HepG2 (cell line): ENCODE results near the gene B3GALT6. TPM values are rescaled to one million over a fixed set of nuclear protein-coding genes. Genes with fewer than 3 reads are reported as not detected.

ENCODE experiments used
- ELF4 ChIP-seq: sonication (generic); formaldehyde crosslinking; IDR thresholded peaks from 2 replicates; pipeline ENCODE4 v1.5.0; 2020; ENCODE audit warnings: missing genetic modification reagents, mild to moderate bottlenecking, moderate library complexity, borderline replicate concordance
- KDM2A ChIP-seq: sonication (generic); formaldehyde crosslinking; IDR thresholded peaks from 2 replicates; pipeline ENCODE4 v1.4.0; 2020; ENCODE audit warnings: low read depth, missing genetic modification reagents, borderline replicate concordance
- KDM3A ChIP-seq: IDR thresholded peaks from 2 replicates; pipeline ENCODE4 v1.6.1; 2018; ENCODE audit warnings: low read depth, missing compliant biosample characterization
- RXRB ChIP-seq: IDR thresholded peaks from 2 replicates; pipeline ENCODE4 v1.6.1; 2016; ENCODE audit warnings: borderline replicate concordance, missing genetic modification reagents, missing compliant biosample characterization
- TAF15 ChIP-seq: fragments of 200-400 bp; formaldehyde crosslinking; IDR thresholded peaks from one replicate; pipeline ENCODE4 v1.6.1; 2018; ENCODE audit warnings: mild to moderate bottlenecking, low read depth, low read length; ENCODE audit not compliant: poor library complexity, severe bottlenecking
- ZBTB49 ChIP-seq: sonication (generic); formaldehyde crosslinking; IDR thresholded peaks from 2 replicates; pipeline ENCODE4 v1.4.0; 2020; ENCODE audit warnings: missing genetic modification reagents, borderline replicate concordance
- ZKSCAN8 ChIP-seq: IDR thresholded peaks from 2 replicates; pipeline ENCODE4 v1.6.1; 2016; ENCODE audit warnings: borderline replicate concordance, missing genetic modification reagents, missing compliant biosample characterization
- ZNF484 ChIP-seq: sonication (generic); formaldehyde crosslinking; IDR thresholded peaks from 2 replicates; pipeline ENCODE4 v1.5.1; 2020; ENCODE audit warnings: mild to moderate bottlenecking, low read depth, missing genetic modification reagents, borderline replicate concordance
- ZNF563 ChIP-seq: sonication (generic); formaldehyde crosslinking; IDR thresholded peaks from 2 replicates; pipeline ENCODE4 v1.8.0; 2022; ENCODE audit warnings: mild to moderate bottlenecking, moderate library complexity, missing genetic modification reagents
- polyA plus RNA-seq, 8 experiments: library from polyadenylated mRNA; depleted of rRNA in 3 of 8; stranded (reverse) in 7 of 8; unstranded in 1 of 8; fragments of >200 nt; fragmentation: Illumina TruSeq in 4 of 8; extraction: Trizol in 4 of 8; gene quantifications; 2 replicates each; pipeline versions ENCODE4 v1.2.1 to v1.2.3, GENCODE V29; 2011 to 2016; ENCODE audit warnings: low read depth in 4 of 8, missing spikeins in 1 of 8, mixed read lengths in 1 of 8; ENCODE audit not compliant: insufficient read depth in 1 of 8
- total RNA-seq, 5 experiments: library from RNA; depleted of rRNA; stranded (reverse); fragments of >200 nt; fragmentation: Illumina TruSeq; extraction: Trizol; gene quantifications; 2 replicates each; pipeline ENCODE4 v1.2.3, GENCODE V29; 2016; ENCODE audit warnings: low read depth in 1 of 5
- TF ChIP-seq, protein P1 (sequence below), 2 experiments: IDR thresholded peaks; 2 replicates each; pipeline ENCODE4 v1.6.1; 2011 to 2012; ENCODE audit warnings: low read length in 2 of 2, borderline replicate concordance in 1 of 2, low read depth in 1 of 2, mild to moderate bottlenecking in 1 of 2, moderate library complexity in 1 of 2
- TF ChIP-seq, protein P2 (sequence below), 2 experiments: fragments of 450-650 bp in 1 of 2; sonication (generic) in 1 of 2; formaldehyde crosslinking in 1 of 2; IDR thresholded peaks; 2 replicates each; pipeline versions ENCODE4 v1.6.1 to v1.8.0; 2016 to 2022; ENCODE audit warnings: antibody characterized with exemption in 1 of 2, mild to moderate bottlenecking in 1 of 2, missing genetic modification reagents in 1 of 2

The B3GALT6 gene
- total and polyA plus RNA-seq, 2 of the 13 experiments (the other 11 are each of a cell fraction or from before 2014, with no cell fraction given), result 3.9 to 14.2 TPM

DNA sequence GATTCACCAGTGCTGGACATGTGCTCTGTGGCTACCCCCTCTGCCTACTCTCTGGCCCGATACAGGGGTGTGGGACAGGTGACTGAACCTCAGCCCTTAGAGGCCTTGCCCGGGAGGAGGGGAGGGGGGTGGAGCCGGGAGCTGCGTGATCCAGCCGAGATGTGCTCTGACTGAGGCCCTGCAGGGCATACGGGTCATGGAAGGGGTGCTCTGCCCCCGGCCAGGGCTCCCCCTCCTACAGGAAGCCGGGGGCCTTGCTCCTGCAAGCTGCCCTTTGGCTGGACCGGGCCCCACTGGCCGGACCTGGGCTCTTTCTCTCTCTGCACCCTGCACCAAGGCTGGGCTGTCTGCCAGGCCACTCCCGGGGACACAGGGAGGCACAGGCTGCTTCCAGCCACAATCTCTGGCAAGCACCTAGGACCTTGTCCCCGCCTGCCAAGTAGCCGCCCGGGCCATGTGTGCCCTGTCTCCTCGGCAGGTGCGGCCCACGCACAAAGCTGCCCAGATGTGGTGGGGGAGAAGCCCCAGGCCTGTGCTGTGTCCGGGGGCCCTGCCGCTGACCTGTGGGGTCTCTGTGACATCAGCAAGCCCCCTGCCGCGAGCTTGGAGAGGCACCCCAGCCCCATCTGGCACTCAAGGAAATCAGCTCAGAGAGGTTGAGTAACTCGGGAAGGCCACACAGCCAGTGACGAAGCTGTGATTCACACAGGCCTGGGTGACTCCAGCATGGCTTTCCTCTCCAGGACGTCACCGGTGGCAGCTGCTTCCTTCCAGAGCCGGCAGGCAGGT is 49.7 kb downstream of the B3GALT6 start (continued):
- TF ChIP-seq, protein P1, sequence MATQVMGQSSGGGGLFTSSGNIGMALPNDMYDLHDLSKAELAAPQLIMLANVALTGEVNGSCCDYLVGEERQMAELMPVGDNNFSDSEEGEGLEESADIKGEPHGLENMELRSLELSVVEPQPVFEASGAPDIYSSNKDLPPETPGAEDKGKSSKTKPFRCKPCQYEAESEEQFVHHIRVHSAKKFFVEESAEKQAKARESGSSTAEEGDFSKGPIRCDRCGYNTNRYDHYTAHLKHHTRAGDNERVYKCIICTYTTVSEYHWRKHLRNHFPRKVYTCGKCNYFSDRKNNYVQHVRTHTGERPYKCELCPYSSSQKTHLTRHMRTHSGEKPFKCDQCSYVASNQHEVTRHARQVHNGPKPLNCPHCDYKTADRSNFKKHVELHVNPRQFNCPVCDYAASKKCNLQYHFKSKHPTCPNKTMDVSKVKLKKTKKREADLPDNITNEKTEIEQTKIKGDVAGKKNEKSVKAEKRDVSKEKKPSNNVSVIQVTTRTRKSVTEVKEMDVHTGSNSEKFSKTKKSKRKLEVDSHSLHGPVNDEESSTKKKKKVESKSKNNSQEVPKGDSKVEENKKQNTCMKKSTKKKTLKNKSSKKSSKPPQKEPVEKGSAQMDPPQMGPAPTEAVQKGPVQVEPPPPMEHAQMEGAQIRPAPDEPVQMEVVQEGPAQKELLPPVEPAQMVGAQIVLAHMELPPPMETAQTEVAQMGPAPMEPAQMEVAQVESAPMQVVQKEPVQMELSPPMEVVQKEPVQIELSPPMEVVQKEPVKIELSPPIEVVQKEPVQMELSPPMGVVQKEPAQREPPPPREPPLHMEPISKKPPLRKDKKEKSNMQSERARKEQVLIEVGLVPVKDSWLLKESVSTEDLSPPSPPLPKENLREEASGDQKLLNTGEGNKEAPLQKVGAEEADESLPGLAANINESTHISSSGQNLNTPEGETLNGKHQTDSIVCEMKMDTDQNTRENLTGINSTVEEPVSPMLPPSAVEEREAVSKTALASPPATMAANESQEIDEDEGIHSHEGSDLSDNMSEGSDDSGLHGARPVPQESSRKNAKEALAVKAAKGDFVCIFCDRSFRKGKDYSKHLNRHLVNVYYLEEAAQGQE (IDR thresholded peaks at IDR 0.05; ENCODE audit: borderline replicate concordance in 1 of 2, low read depth in 1 of 2, low read length in 2 of 2), result no peak
- TF ChIP-seq KDM2A (CRISPR knock-in tag) (peak; percentile 59; the same call in 1 of the 2 replicates), ZBTB49 (CRISPR knock-in tag) (no peak), ZNF563 (0 out of 2 replicates have a peak, but pooled peaks have one; percentile 25), RXRB (CRISPR knock-in tag) (peak; percentile 54; the same call in 1 of the 2 replicates), ZKSCAN8 (no peak), ELF4 (CRISPR knock-in tag) (no peak), ZNF484 (CRISPR knock-in tag) (no peak), TAF15 (peak; percentile 39), KDM3A (CRISPR knock-in tag) (peak; percentile 84; the same call in 1 of the 2 replicates)
- TF ChIP-seq, protein P2, sequence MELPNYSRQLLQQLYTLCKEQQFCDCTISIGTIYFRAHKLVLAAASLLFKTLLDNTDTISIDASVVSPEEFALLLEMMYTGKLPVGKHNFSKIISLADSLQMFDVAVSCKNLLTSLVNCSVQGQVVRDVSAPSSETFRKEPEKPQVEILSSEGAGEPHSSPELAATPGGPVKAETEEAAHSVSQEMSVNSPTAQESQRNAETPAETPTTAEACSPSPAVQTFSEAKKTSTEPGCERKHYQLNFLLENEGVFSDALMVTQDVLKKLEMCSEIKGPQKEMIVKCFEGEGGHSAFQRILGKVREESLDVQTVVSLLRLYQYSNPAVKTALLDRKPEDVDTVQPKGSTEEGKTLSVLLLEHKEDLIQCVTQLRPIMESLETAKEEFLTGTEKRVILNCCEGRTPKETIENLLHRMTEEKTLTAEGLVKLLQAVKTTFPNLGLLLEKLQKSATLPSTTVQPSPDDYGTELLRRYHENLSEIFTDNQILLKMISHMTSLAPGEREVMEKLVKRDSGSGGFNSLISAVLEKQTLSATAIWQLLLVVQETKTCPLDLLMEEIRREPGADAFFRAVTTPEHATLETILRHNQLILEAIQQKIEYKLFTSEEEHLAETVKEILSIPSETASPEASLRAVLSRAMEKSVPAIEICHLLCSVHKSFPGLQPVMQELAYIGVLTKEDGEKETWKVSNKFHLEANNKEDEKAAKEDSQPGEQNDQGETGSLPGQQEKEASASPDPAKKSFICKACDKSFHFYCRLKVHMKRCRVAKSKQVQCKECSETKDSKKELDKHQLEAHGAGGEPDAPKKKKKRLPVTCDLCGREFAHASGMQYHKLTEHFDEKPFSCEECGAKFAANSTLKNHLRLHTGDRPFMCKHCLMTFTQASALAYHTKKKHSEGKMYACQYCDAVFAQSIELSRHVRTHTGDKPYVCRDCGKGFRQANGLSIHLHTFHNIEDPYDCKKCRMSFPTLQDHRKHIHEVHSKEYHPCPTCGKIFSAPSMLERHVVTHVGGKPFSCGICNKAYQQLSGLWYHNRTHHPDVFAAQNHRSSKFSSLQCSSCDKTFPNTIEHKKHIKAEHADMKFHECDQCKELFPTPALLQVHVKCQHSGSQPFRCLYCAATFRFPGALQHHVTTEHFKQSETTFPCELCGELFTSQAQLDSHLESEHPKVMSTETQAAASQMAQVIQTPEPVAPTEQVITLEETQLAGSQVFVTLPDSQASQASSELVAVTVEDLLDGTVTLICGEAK (IDR thresholded peaks at IDR 0.05), result no peak
- TF ChIP-seq, protein P2 (CRISPR knock-in tag; IDR thresholded peaks at IDR 0.05), result peak; percentile 47; the same call in 1 of the 2 replicates
